Right lobe of liver (tissue), 4 donors: ENCODE measurements around the gene PDCD1.

ENCODE experiments used
- CTCF ChIP-seq, 4 donors: fragments of 200-600 bp in 3 of 4; fragments of 450-650 bp in 1 of 4; IDR thresholded peaks; one replicate each; pipeline versions ENCODE4 v1.5.1 to v1.8.0; 2016 to 2022; ENCODE audit warnings: antibody characterized with exemption in 4 of 4, mild to moderate bottlenecking in 2 of 4
- POLR2A ChIP-seq: fragments of 450-650 bp; IDR thresholded peaks from one replicate; pipeline ENCODE4 v1.6.1; 2017; ENCODE audit warnings: antibody characterized with exemption, mild to moderate bottlenecking
- donor health status: DM: no; HTN: no; CAD: no.
- donor health status: DM: no; HTN: no; CAD: no.
- donor health status: DM: no; HTN: yes; CAD: no.

DNA sequence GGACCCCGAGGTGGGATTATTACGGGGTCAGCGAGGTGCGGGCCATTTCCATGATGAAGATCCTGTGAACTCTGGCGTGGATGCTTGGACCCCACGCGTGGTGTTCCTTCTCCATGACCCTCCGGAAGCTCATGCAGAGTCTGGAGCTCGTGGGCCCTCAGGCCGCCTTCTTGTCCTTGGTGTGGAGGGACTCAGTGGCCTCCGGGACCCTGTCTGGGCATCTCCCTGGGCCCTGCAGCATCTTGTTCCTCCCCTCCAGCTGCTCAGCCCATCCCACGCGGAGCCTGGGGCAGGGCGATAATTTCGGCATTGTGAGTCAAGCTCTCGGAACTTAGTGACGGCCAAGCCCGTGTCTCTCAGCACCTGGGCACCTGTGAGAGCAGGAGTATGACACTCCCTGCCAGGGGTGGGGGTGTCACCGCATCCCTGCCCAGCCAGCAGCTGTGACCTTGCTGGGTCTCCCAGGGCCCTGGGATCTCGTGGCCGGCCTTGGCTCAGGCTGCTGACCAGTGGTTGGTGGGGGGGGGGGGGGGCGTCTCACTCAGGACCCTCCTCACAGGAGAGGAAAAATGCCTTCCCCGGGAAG, 35.5 kb upstream of the PDCD1 start:
- TF ChIP-seq CTCF (IDR thresholded peaks at IDR 0.05) (no peak), POLR2A (no peak)
